ENCODE measurements around the gene POU2F1.
"Not testable (repeated sequence)": the region's sequence is repeated elsewhere in the genome, so short reads cannot be mapped to it uniquely, and the experiment has no call there.

POU2F1 gene

DNA sequence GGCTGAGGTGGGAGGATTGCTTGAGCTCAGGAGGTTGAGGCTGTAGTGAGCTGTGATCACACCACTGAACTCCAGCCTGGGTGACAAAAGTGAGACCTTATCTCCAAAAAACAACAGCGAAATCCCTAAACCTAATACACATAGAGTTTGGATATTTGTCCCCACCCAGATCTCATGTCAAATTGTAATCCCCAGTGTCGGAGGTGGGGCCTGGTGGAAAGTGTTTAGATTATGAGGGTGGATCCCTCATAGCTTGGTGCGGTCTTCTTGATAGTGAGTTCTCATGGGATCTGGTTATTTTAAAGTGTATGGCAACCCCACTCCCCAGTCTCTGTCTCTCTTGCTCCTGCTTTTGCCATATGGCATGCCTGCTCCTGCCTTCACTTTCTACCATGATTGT, 94.0 kb downstream of the POU2F1 start:
- no peak for DNase-seq (ENCODE audit: low read depth)

DNA sequence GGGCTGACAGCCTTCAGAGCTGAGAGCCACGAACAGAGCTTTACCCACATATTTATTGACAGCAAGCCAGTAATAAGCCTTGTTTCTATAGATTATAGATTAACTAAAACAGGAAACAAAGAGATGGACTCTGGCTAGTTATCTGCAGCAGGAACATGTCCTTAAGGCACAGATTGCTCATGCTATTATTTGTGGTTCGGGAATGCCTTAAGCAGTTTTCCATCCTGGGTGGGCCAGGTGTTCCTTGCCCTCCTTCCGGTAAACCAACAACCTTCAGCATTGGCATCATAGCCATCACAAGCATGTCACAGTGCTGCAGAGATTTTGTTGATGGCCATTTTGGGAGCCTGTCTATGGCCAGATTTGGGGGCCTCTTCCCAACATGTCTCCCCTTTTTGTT, 96.8 kb downstream of the POU2F1 start:
- no peak for DNase-seq (ENCODE audit: low read depth)

DNA sequence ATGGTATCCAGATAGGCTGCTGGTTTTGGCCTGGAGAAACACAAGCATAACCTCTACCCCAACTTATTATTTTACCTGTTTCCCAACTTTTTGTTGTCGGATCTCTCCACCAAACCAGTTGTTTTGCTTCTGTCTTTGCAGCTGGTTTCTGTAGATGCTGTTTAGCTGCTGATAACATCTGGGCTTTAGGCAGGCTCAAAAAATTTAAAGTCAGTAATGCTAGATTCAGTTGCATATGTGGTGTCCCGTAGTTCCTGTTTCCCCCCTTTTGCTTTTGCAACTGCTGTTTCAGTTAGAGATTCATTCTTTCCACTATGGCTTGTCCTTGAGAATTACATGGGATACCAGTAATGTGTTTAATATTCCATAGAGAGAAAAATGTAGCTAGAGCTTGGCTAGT, 98.5 kb downstream of the POU2F1 start:
- DNase-seq (ENCODE audit: low read depth): not testable (repeated sequence)

DNA sequence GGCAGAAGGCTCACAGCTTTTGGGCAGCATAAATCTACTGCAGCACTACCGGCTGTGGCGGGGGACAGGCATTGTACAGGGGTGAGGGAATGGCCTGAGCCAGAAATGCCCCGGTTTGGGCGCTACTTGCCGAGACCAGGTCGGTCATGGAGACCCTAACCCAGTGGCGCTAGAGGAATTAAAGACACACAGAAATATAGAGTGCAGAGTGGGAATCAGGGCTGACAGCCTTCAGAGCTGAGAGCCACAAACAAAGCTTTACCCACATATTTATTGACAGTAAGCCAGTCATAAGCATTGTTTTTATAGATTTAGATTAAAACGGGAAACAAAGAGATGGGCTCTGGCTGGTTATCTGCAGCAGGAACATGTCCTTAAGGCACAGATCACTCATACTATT, 101.8 kb downstream of the POU2F1 start:
- no peak for DNase-seq (ENCODE audit: low read depth)

DNA sequence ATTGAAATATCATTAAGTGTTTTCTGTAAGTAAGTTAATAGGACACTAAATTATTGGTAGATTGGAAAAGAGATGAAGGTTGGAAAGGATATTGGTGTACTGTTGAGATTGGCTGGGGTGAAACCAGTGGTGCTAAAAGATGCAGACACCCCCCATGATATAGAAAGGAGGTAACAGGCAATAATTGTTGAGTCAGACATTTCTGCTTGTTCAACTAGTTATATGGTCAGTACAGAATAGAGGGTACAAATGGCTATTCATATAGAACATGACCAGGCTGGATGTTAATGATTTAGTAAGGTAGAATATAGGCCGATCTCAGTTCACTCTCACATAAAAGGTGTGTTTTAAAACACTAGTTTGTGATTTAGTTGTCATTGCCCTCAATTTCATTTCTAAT, 104.5 kb downstream of the POU2F1 start:
- DNase-seq (ENCODE audit: low read depth): no peak

DNA sequence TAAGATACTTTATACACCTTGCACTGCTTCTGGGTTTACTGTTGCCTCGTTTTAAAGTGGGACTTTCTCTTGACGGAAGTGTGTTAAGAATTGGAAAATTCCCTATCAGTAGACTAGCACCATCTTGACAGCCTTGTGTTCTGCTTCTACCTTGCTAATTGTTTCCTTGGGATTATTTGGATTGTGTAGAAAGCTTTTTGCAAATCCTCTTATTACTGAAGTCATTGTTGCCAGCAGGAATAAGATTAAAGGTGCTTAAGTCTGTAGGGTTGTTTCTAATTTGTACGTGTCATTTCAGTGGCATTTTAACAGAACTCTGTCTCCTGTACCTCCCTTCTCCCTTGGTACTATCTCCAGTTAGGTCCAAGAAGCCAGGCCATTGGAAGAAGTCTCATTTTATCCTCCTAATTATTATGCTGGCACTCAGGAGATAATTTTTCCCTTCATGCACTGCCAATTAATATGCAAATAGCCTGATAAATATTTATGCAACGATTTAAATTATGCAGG, 107.7 kb downstream of the POU2F1 start:
- DNase-seq (ENCODE audit: low read depth): no peak

DNA sequence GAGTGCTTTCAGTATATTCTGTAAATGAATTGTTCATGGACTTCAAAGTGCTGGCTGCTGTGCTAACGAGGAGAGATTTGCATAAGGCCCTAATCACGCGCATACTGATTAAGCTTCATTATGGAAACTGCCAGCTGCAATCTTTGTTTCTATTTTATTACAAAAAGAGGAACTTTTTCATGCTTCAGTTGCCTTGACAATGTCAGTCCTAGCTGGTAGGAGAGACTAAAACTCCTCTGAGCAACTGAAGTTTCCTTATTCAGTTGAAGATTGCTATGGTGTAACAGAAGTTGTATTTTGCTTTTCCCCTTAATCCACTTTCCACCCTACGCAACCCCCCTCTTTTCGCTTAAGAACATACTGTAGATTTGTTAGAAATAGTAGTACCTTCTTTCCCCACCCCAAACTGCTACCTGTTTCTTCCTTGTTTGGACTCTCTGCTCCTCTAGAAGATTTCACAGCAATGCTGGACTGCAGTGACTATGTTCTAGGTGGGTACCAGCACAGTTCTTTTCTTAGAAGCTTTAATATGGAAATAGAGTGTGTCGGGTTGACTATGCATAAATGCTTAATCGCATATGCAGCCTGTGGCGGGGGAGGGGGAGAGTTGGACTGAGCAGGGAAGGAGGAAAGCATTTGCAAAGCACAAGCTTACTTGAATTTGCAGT, 108.3 kb downstream of the POU2F1 start:
- DNase-seq (ENCODE audit: low read depth): no peak

DNA sequence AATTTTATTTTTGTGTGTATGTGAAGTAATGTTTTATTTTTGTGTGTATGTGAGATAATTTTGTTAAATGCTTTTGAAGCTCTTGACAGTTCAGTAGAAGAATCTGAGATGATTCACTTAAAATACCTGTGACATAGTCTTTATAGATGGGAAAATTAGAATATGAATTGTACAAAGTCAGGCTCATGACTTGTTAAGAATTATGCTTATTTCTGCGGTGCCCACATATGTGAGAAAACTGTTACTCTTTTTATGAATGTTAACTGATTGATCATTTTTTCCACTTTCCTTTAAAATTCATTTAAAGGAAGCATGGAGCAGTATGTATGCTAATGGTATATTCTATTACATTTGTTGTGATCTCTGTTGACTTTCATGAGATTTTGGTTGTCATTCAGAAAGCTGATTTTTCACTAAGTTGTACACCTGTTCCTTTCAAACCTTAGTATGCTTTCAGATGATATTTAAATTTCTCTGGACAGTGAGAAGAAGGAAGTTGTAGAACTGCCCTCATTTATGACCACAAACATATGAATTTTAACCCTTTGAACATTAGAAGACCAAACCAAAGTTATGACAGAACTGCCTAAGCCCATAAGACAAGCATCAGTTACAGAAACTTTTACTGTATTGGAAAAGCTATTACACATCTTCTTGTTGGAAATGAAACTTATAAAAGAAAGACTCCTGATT, 110.1 kb downstream of the POU2F1 start:
- no peak for DNase-seq (ENCODE audit: low read depth)

DNA sequence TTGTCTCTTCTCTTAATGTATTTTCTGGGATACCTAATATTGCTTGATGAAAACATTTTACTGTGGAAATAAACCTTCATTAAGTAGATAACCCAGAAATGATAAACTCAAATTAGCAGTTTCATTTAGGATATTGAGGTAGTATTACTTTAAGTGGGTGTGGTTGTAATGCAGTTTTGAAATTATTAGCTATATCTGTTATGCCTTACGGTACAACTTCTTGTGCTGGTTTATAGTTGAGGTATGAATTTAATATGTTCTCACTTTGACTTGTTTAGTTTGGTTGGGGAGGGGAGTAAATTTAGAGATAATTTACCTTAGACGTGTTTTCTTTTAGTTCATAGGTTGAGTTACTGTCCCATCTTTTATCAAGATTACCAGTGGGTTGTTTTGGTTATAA, 111.0 kb downstream of the POU2F1 start:
- DNase-seq (ENCODE audit: low read depth): no peak

DNA sequence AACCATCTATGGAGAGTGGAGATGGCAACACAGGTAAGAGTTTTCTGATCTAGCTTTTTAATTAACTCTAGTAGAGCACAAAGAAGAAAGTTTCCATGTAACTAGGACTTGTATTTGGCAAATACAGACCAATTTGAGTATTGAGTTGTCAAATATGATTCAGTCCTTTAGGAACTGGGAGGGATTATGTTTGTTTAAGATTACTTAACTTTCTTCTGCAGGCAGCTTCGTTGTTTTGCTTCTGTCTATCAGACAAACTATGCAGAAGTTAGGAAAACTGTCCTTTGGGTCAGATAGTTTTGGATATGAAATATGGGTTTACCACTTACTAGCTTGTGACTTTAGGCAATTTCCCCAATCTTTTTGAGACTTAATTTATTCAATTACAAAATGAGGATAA, 111.8 kb downstream of the POU2F1 start:
- DNase-seq (ENCODE audit: low read depth): no peak

DNA sequence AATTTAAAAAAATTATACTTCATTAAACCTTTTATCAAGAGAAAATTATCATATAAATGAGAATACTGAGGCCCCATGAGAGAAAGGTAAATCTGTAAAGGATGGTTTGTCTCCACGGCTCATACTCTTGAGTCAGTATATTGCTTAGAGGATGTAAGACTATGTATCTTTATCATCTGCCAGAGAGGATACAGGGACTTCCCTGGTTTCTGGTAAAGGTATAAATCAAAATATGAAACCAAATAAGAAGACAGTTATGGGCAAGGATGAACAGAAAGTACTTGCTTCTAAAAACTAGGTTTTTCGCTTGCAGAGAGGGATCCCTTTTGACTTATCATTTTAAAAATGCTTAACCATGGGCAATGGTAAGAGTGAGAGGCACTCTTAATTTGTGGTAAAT, 112.4 kb downstream of the POU2F1 start:
- no peak for DNase-seq (ENCODE audit: low read depth)

DNA sequence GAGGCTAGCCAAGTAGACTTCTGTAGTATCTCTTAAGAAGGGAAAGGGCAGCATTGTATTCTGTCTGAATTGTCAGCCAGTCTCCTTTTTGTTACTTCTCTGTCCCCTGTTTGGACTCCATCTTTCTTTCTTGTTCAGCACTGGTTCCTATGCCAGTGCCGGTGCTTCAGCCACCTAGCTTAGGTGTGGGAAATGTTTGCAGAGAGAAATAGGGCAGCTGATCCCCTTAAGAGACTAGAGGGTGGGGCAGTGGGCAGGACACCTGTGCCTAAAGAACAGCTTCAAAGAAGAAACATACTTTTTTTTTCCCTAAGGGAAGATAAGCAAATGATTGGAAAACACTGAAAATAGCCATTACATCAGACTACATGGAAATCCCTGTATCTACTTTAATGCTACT, 113.0 kb downstream of the POU2F1 start:
- no peak for DNase-seq (ENCODE audit: low read depth)

DNA sequence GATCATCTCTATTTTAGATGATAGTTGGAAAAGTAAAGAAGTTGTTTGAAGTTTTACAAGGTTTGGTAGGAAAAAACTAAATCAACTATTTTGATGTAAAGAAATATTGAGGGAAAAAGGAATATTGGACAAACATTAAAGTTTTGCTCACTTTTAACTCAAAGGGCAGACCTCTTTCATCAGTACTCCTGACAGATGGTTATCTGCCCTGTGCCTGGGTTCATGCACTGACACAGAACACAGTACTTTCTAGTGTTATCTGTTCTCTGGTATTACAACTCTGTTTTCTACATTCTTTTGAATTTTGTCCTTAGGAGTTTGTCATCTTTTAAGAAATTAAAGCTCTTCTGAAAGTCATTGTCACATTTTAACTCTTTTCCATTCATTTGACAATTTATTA, 118.7 kb downstream of the POU2F1 start:
- no peak for DNase-seq (ENCODE audit: low read depth)

DNA sequence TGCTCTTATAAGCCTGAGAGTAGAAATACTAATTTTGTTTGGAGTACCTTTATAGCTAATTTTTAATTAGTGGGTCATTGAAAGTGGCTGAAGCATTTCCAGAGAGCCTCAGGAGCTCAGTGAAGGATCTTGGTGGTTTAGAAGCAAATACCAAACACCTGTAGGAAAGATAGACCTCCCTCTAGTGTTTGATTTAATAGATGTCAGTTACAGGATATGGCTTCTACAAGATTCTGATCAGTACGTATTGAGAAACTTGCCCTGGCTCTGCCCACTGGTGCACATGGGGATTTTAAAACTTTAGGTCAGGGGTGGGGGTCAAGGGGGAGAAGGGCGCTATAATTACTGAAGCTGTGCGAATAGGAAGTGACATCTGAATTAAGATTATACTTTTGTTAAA, 122.2 kb downstream of the POU2F1 start:
- DNase-seq (ENCODE audit: low read depth): no peak

DNA sequence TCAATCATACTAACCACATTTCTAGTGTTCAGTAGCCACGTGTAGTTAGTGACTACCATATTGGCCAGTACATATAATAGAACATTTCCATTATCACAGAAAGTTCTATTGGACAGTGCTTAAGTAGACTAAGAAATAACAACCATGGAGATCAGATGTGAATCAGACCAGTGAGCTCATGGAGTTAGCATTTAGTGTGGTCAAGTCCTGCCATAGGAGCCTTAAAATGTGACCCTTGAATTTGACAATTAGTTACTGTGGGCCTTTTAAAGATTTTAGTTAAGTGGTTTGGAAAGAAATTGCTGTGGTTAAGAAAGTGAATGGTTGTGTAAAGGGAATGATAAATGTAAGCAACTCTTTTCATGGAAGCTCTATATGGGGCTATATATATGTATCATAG, 123.4 kb downstream of the POU2F1 start:
- DNase-seq (ENCODE audit: low read depth): no peak

DNA sequence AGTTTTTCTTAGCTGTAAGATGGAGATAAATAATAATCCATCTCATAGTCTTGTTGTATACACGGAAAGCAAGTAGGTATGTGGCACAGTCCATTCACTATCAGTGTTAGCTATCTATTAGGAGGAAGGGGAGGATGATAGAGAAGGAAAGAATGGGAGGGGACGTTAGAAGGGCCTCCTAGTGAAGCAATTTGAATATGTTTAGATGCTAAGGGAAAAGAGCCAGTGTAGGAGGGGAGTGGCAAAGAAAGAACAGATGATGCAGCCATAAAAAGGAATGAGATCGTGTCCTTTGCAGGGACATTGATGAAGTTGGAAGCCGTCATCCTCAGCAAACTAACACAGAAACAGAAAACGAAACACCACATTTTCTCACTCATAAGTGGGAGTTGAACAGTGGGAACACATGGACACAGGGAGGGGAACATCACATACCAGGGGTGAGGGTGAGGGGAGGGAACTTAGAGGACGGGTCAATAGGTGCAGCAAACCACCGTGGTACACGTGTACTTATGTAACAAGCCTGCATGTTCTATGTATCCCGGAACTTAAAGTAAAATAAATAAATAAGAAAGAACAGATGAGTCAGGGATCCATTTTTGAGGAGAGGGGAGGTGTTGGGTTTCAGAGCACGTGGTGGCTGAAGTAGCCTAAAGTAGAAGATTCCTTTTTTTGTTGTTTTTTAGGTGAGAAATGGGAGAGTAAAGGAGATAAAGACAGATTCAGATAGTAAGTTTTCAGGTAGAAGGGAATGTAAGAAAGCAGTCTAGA, 124.1 kb downstream of the POU2F1 start:
- DNase-seq (ENCODE audit: low read depth): no peak

DNA sequence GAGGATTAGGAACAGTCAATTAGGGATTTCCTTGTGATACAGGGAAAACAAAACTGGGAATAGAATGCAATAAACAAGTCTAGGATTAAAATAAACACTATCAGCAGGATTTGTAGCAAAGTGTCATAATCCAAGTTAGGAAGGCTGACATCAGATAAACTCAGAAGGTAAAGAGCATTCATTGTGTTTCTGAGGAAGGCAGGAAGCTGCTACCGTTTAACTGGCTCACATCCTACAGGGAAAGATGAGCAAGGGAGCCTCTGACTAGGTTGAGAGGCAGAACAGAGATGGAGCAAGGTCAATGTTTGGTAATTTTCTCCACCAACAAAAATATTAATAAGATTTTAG, 124.7 kb downstream of the POU2F1 start:
- DNase-seq (ENCODE audit: low read depth): no peak

DNA sequence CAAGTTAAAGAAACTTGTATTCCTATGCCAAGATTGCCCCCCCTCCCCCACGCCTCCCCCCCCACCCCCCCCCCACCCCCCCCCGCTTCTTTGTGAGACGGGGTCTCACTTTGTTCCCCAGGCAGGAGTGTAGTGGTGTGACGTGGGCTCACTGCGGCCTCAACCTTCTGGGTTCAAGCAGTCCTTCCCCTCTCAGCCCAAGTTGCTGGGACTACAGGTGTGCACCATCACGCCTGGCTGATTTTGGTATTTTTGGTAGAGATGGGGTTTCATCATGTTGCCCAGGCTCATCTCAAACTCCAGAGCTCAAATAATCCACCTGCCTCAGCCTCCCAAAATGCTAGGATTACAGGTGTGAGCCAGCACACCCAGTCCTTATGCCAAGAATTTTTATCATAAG, 136.6 kb downstream of the POU2F1 start:
- no peak for DNase-seq (ENCODE audit: low read depth)

DNA sequence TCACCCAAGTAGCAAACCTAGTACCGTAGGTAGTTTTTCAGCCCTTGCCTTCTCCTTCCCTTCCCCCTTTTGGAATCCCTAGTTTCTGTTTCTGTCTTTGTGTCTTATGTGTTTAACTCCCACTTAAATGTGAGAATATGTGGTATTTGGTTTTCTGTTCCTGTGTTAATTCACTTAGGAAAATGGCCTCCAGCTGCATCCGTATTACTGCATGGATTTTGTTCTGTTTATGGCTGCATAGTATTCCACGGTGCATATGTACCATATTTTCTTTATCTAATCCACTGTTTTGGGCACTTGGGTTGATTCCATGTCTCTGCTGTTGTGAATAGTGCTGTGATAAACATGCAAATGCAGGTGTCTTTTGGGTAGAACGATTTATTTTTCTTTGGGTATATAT, 138.6 kb downstream of the POU2F1 start:
- no peak for DNase-seq (ENCODE audit: low read depth)

DNA sequence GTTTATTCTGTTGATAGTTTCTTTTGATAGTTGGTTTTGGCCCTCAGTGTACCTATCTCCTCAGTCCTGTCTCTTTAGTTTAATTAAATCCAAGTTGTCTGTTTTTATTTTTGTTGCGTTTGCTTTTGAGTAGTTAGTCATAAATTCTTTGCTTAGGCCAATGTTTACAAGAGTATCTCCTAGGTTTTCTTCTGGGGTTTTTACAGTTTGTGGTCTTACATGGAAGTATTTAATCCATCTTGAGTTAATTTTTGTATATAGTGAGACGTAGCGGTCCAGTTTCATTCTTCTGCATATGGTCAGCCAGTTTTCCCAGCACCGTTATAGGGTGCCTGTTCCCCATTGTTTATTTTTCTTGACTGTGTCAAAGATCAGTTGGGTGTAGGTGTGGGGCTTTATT, 139.4 kb downstream of the POU2F1 start:
- DNase-seq (ENCODE audit: low read depth): no peak

DNA sequence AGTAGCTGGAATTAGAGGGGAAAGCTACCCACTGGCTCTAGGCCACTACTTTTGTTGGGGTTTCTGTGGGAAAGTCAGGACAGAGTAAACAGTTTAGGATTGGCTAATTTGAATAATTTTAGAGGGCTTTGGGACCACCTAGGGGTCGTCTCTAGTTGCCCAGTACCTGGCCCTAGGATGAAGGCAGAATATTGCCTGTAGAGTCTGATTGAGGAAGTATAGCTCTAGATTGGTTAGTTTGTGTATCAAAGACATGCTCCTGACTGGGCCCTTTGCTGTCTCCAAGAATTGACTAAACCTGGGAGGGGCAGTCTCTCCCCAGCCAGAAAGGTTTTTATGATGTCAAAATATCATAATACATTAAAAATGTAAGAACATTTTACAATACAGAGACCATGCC, 142.0 kb downstream of the POU2F1 start:
- no peak for DNase-seq (ENCODE audit: low read depth)

DNA sequence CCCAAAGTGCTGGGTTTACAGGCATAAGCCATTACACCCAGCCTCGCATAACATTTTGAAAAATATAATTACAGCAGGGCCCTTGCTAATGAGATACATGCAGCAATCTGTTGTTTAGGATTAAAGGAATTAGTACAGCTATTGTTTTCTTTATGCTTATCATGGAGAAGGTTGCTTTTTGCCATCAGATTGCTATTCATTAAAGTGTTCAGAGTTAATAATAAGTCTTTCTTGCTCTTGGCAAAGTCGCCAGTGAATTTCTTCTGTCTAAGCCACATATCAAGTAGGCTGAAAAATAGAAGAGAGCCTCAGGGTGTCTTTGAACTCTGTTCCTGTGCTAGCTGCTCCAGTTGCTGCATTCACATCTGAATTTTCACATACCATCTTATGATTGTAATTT, 144.1 kb downstream of the POU2F1 start:
- no peak for DNase-seq (ENCODE audit: low read depth)

DNA sequence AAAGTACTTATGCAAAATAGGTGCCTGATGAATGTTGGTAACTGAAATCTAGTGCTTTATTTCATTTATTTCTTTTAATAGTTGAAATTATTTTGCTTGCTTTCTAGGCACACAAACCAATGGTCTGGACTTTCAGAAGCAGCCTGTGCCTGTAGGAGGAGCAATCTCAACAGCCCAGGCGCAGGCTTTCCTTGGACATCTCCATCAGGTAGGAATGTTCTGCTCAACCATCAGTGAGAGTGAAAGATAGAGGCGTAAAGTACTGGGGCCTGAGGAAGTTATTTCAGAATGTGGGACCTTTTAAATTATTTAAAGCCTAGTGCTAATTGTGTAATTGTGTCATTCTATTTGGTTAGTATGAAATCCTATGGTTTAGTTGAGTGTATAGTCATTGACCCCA, 144.7 kb downstream of the POU2F1 start:
- no peak for DNase-seq (ENCODE audit: low read depth)

Data from activated T-cell treated with anti-CD3 and anti-CD28 coated beads for 24 hours (primary cell).